ENCODE measurements around the gene TUSC2.

GRCh38 chr3:50341537-50341936, 13.5 kb upstream of the TUSC2 start:
- TF ChIP-seq CTCF (IDR thresholded peaks at IDR 0.05; ENCODE audit: insufficient read depth, low read length, poor library complexity, severe bottlenecking) (no peak), EZH2phosphoT487 (conservative IDR thresholded peaks at IDR 0.05; ENCODE audit: low read length) (no peak)

Data from SU-DHL-6 (cell line).